IPS-15b (cell line): Measurements from ENCODE around the gene BCL2L11.

Experiments
- H3K27me3 ChIP-seq: one replicate; pipeline ENCODE4 v1.6.1; 2013; ENCODE audit warnings: low read length; ENCODE audit not compliant: control insufficient read depth, insufficient read depth
- H3K36me3 ChIP-seq: one replicate; pipeline ENCODE4 v1.6.1; 2013; ENCODE audit warnings: low read length; ENCODE audit not compliant: control insufficient read depth, insufficient read depth
- H3K4me1 ChIP-seq: one replicate; pipeline ENCODE4 v1.6.1; 2013; ENCODE audit warnings: mild to moderate bottlenecking, low read length; ENCODE audit not compliant: control insufficient read depth, insufficient read depth
- H3K4me3 ChIP-seq: one replicate; pipeline ENCODE4 v1.5.1; 2013; ENCODE audit warnings: low read depth, low read length
- H3K9ac ChIP-seq: one replicate; pipeline ENCODE4 v1.6.1; 2013; ENCODE audit warnings: low read depth, mild to moderate bottlenecking, low read length
- H3K9me3 ChIP-seq: one replicate; pipeline ENCODE4 v1.6.1; 2013; ENCODE audit warnings: mild to moderate bottlenecking, low read length; ENCODE audit not compliant: control insufficient read depth, insufficient read depth

BCL2L11 gene

GRCh38 chr2:111118981-111119821 is 1.5 kb upstream of the BCL2L11 start:
- Histone ChIP-seq H3K36me3 (peaks cover 5% of the 10 kb centered on the region), H3K4me3 (peak overlapping the region; percentile 54), H3K4me1 (no peaks in the 10 kb centered on the region), H3K27me3 (peaks cover 34% of the 10 kb centered on the region), H3K9ac (peak overlapping the region; percentile 37), H3K9me3 (no peaks in the 10 kb centered on the region)

DNA sequence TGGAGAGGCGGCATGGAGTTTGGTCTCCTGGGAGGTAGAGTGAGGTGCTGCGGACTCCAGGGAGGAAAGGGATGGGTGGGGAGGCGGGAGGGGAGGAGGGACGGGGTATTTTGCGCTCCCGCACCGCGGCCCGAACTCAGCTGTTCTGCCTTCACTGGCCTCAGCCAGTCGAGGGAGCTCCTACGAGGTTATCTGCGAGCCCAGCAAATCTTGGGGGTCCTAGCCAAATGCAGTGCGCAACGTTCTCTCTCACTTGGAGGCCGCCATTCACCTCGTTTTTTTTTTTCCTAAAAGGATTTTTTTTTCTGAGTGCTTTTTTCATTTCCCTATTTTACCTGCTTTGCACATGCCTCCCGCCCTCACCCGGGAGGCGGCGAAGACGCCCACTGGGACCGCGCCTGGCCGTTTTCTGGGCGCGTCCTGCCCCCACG is 877 bp upstream of the BCL2L11 start:
- Histone ChIP-seq H3K9me3 (no peaks in the 10 kb centered on the region), H3K4me1 (no peaks in the 10 kb centered on the region), H3K4me3 (peak overlapping the region; percentile 54), H3K27me3 (peaks cover 34% of the 10 kb centered on the region), H3K36me3 (peaks cover 10% of the 10 kb centered on the region), H3K9ac (no peak overlapping the region)

DNA sequence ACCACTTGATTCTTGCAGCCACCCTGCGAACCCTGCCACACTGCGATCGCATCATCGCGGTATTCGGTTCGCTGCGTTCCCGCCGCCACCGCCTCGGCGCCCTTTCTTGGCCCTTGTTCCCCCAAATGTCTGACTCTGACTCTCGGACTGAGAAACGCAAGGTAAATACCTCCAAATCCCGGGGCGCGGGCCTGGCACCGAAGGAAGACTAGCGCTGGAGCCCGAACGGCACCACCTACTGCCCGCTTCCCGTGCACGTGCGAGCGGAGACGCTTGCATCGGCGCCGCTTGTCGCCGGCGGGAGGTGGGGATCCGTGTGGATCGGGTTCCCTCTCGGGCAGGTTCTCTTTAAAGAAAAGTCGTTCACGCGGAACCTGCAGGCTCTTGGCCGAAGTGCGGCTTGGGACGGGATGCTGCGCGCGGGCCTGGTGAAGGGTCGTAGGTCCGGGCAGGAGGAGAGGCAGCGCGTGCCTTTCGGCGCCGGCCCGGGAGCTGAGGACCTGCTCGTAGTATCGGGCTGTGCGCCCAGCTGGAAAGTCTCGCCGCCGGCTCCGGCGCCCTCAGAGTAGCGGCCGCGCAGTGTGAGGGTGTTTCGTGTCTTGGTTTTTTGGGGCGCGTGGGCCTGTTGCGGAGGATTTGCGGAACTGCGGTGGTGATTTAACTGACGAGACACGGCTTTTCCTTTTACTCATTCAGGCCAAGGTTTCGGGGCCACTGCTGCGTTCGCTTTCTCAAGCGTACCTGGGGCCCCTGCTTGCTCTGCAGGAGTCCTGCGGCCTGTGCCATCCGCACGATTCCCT is 514 bp downstream of the BCL2L11 start:
- peaks cover 33% of the 10 kb centered on the region for H3K27me3 ChIP-seq
- peak overlapping the region; percentile 93 for H3K4me3 ChIP-seq
- no peaks in the 10 kb centered on the region for H3K9me3 ChIP-seq
- H3K36me3 ChIP-seq: peaks cover 19% of the 10 kb centered on the region
- peak overlapping the region; percentile 88 for H3K9ac ChIP-seq
- H3K4me1 ChIP-seq: no peaks in the 10 kb centered on the region

DNA sequence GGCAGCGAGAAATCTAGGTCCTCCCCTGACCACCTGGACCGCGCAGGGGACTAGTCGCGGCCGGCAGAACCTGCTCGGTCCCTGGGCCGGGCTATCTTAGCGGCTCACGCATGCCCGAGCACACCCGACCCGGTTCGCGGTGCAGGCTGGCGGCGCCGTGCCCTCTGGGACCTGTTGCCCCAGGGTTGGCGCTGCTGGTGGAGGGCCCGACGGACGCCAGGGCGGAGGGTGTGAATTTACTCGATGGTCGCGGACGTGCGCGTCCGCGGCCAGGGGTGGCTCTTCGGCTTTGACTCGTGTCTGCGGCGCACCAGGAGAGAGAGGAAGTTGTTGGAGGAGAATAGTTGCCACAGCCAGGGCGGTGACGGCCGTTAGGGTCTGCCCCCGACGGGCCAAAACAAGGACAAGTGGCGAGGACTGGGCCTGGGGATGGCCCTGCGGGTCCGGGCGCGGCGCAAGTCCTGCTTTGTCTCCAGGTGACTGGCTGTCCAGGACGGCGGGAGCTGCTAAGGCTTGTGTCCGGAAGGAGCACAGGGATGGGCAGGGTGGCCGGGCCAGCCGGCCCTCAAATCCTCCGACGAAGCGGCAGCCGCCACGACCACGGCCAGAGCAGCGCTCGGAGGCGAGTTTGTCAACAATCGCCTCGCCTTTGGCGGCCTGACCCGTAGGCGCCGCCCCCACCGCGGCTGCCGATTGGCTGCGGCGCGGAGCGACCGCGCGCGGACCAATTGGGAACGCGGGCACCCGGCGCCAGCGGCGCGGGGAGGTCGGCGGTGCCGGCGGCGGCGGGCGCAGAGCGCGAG is 1.3 kb downstream of the BCL2L11 start:
- no peaks in the 10 kb centered on the region for H3K9me3 ChIP-seq
- H3K9ac ChIP-seq: peak overlapping the region; percentile 24
- H3K27me3 ChIP-seq: peaks cover 32% of the 10 kb centered on the region
- no peaks in the 10 kb centered on the region for H3K4me1 ChIP-seq
- H3K36me3 ChIP-seq: peaks cover 19% of the 10 kb centered on the region
- H3K4me3 ChIP-seq: peak overlapping the region; percentile 93

- Histone ChIP-seq H3K36me3 (peaks cover 19% of the 10 kb centered on the region), H3K9me3 (no peaks in the 10 kb centered on the region), H3K27me3 (peaks cover 30% of the 10 kb centered on the region), H3K9ac (peak overlapping the region; percentile 73), H3K4me1 (no peaks in the 10 kb centered on the region), H3K4me3 (peak overlapping the region; percentile 93)
These were observed 2.1 kb downstream of the BCL2L11 start for GRCh38 chr2:111122631-111123421.

GRCh38 chr2:111123751-111124150 is 3.0 kb downstream of the BCL2L11 start:
- Histone ChIP-seq H3K27me3 (peaks cover 21% of the 10 kb centered on the region), H3K4me3 (no peak overlapping the region), H3K36me3 (peaks cover 27% of the 10 kb centered on the region), H3K4me1 (no peaks in the 10 kb centered on the region), H3K9ac (no peak overlapping the region), H3K9me3 (no peaks in the 10 kb centered on the region)

DNA sequence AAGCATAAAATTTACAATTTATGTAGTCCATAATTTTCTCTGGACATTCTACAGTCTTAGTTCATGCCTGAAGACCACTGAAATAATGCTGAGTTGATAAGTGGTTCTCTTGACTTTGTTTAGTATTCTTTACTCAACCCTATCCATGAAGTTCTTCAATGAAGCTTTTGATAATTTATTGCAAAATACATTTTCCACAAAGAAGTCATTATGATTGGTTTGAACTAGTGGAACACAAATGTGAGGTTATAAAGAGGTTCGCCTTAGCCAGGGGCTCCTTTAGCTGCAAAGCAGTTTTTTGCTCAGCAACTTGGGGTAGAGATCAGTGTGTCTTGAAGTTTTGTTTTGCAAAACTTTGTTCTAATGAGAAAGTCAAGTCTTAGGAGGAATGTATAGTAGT is 5.9 kb downstream of the BCL2L11 start:
- Histone ChIP-seq H3K9me3 (no peaks in the 10 kb centered on the region), H3K27me3 (peaks cover 4% of the 10 kb centered on the region), H3K4me3 (no peak overlapping the region), H3K4me1 (no peaks in the 10 kb centered on the region), H3K36me3 (peaks cover 31% of the 10 kb centered on the region), H3K9ac (no peak overlapping the region)

DNA sequence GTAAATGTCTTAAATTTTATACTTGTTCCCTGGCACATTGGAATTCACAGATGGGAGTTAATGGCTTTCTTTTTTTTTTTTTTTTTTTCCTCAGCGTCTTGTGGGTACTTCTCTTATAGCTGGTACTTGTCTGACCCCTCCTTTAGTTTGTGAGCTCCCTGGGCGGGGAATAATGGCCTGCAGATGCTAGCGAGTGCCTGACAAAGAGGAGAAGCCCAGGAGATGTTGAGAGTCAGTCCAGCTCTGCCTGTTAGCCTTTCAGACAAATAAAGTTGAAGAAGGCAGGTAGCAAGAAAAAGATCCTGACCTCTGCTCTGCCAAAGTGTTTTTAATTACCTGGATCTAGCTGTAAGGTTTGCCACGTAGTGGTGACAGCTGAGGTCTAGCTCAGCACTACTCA is 6.6 kb downstream of the BCL2L11 start:
- Histone ChIP-seq H3K36me3 (peaks cover 31% of the 10 kb centered on the region), H3K9ac (no peak overlapping the region), H3K27me3 (no peaks in the 10 kb centered on the region), H3K4me1 (no peaks in the 10 kb centered on the region), H3K4me3 (no peak overlapping the region), H3K9me3 (no peaks in the 10 kb centered on the region)

DNA sequence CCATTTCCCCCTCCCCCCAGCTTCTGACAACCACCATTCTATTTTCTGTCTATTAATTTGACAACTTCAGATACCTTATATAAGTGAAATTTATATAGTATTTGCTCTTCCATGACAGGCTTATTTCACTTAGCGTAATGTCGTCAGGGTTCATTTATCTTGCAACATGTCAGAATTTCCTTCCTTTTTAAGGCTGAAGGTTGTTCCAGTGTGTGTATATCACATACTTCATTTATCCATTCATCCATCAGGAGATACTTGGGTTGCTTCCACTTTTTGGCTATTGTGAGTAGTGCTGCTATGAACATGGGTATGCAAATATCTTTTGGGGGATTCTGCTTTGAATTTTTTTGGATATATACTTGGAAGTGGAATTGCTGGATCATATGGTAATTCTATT is 7.4 kb downstream of the BCL2L11 start:
- no peaks in the 10 kb centered on the region for H3K9me3 ChIP-seq
- H3K4me1 ChIP-seq: no peaks in the 10 kb centered on the region
- no peak overlapping the region for H3K9ac ChIP-seq
- H3K36me3 ChIP-seq: peaks cover 31% of the 10 kb centered on the region
- H3K27me3 ChIP-seq: no peaks in the 10 kb centered on the region
- no peak overlapping the region for H3K4me3 ChIP-seq

- Histone ChIP-seq H3K4me1 (no peaks in the 10 kb centered on the region), H3K4me3 (no peak overlapping the region), H3K36me3 (peaks cover 5% of the 10 kb centered on the region), H3K9ac (no peak overlapping the region), H3K9me3 (no peaks in the 10 kb centered on the region), H3K27me3 (no peaks in the 10 kb centered on the region)
These were observed 12.9 kb downstream of the BCL2L11 start for GRCh38 chr2:111133603-111134002.

GRCh38 chr2:111134055-111134454 is 13.3 kb downstream of the BCL2L11 start:
- no peak overlapping the region for H3K9ac ChIP-seq
- no peak overlapping the region for H3K4me3 ChIP-seq
- peaks cover under 1% of the 10 kb centered on the region for H3K36me3 ChIP-seq
- H3K27me3 ChIP-seq: no peaks in the 10 kb centered on the region
- no peaks in the 10 kb centered on the region for H3K9me3 ChIP-seq
- H3K4me1 ChIP-seq: no peaks in the 10 kb centered on the region
